ENCODE measurements around the gene SLC31A1.
"Not testable (repeated sequence)": the region's sequence is repeated elsewhere in the genome, so short reads cannot be mapped to it uniquely, and the experiment has no call there.

Gene SLC31A1

DNA sequence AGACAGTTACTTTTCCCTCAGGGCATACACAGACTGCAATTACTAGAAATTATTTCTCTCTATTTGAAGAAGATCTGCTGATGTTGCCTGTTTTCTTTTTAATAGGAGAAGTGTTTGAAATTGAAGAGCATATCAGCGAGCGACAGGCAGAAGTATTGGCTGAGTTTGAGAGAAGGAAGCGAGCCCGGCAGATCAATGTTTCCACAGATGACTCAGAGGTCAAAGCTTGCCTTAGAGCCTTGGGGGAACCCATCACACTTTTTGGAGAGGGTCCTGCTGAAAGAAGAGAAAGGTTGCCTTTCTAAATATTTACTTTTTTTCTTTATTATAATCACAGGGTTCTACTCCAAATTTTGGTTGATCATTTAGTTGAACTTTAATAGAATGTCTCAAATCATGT, 57.5 kb downstream of the SLC31A1 start:
- TF ChIP-seq CTCF (conservative IDR thresholded peaks at IDR 0.05; ENCODE audit: control insufficient read depth, insufficient read depth, low read depth, low read length) = no peak
- no peak overlapping the region for H3K4me3 ChIP-seq (ENCODE audit: control insufficient read depth, low read depth, low read length)
- no peak for DNase-seq (ENCODE audit: low read depth)

- no peak for TF ChIP-seq CTCF (conservative IDR thresholded peaks at IDR 0.05; ENCODE audit: control insufficient read depth, insufficient read depth, low read depth, low read length)
- no peak for DNase-seq (ENCODE audit: low read depth)
- H3K4me3 ChIP-seq (ENCODE audit: control insufficient read depth, low read depth, low read length) = no peak overlapping the region
Observed at GRCh38 chr9:113281356-113281755, 60.0 kb downstream of the SLC31A1 start.

DNA sequence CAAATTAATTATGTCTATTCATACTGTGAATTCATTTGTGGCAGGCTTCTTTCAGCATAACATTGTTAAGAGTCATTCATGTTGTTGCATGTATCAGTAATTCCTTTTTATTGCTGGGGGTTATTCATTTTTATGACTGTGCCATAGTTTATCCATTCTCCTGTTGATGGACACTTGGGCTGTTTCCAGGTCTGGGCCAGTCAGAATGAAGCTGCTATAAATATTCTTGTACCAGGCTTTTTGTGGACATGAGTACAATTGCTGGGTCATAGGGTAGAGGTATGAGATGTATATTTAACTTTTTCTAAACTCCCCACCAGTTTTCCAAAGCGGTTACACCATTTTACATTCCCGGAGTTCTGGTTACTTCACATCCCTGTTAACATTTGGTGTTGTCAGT, 67.7 kb downstream of the SLC31A1 start:
- no peak for TF ChIP-seq CTCF (conservative IDR thresholded peaks at IDR 0.05; ENCODE audit: control insufficient read depth, insufficient read depth, low read depth, low read length)
- H3K4me3 ChIP-seq (ENCODE audit: control insufficient read depth, low read depth, low read length) = no peak overlapping the region
- DNase-seq (ENCODE audit: low read depth) = no peak

DNA sequence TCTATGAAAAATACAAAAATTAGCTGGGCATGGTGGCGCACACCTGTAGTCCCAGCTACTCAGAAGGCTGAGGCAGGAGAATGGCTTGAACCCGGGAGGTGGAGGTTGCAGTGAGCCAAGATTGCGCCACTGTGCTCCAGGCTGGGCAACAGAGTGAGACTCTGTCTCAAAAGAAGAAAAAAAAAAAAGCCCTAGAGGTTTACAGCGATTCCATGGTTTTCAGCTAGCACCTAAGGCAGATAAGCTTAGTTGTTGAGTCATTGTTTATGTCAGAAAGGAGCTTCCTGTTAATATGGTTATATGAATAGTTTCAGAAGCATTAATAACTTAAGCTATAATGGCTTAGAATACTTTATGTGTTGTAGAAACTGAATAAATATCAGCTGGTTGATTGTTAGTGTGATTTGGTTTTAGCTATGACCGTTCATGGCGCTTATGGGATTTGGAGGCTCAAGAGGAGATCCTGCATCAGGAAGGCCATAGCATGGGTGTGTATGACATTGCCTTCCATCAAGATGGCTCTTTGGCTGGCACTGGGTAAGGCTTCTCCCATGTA, 68.8 kb downstream of the SLC31A1 start:
- DNase-seq (ENCODE audit: low read depth) = no peak
- TF ChIP-seq CTCF (conservative IDR thresholded peaks at IDR 0.05; ENCODE audit: control insufficient read depth, insufficient read depth, low read depth, low read length) = no peak

DNA sequence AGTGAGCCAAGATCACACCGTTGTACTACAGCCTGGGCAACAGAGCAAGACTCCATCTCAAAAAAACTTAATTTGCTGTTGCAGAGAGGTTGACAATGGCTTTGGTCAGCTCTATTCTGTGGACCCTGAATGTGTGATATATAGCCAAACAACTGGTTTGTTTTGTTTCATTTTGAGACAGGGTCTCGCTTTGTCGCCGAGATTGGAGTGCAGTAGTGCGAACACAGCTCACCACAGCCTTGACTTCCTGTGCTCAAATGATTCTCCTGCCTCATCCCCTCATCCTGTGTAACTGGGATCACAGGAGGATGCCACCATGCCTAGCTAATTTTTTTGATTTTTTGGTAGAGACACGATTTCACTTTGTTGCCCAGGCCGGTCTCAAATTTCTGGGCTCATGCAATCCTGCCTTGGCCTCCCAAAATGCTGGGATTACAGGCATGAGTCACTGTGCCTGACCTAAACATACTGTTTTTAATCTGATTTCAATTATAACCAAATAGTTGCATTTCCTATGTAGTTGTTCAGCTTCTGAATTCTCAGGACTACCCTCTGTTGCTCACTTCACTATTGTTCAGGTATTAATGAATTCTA, 72.0 kb downstream of the SLC31A1 start:
- no peak overlapping the region for H3K4me3 ChIP-seq (ENCODE audit: control insufficient read depth, low read depth, low read length)
- DNase-seq (ENCODE audit: low read depth) = peak; percentile 76

More for the DNA sequence above, 68.8 kb downstream of the SLC31A1 start:
- no peak overlapping the region for H3K4me3 ChIP-seq (ENCODE audit: control insufficient read depth, low read depth, low read length)

GRCh38 chr9:113296247-113296646, 74.9 kb downstream of the SLC31A1 start:
- H3K4me3 ChIP-seq (ENCODE audit: control insufficient read depth, low read depth, low read length); DNase-seq (ENCODE audit: low read depth): not testable (repeated sequence)

More for the DNA sequence above, 72.0 kb downstream of the SLC31A1 start:
- TF ChIP-seq CTCF (conservative IDR thresholded peaks at IDR 0.05; ENCODE audit: control insufficient read depth, insufficient read depth, low read depth, low read length) = no peak

DNA sequence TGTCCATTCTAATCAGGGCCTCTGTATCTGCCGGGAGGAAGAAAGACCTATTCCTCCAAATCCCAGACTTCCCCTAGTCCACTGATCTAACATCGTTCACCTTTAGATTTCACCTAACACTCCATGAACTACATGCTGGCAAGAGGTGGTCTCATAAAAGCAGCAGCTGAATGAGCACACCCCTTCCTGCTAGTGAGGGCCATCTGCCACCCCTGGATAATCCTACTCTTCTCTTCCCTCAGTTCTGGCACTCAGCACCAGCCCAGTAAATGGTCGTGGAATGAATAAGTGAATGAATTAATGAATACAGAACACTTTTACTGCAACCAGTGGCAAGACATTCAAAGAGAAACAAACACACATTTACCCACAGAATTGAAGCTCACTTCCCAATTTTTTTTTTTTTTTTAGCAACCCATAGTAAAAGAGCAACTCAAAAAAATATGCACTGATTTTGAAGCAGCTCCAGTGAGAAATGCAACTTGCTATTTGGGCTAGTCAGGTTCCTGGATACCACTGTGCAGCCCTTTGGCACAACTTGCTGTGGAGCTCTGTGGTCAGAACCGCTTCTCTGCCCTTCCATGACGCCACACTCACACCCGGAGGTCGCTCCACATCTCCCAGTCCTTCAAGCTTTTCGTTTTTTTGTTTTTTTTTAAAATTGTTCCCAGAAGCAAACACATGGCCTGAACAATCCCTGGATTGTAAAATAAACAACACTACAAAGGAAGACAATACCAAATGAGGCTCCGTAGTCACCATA, 75.6 kb downstream of the SLC31A1 start:
- DNase-seq (ENCODE audit: low read depth) = no peak
- no peak overlapping the region for H3K4me3 ChIP-seq (ENCODE audit: control insufficient read depth, low read depth, low read length)
- TF ChIP-seq CTCF (conservative IDR thresholded peaks at IDR 0.05; ENCODE audit: control insufficient read depth, insufficient read depth, low read depth, low read length) = no peak

All from fibroblast of mammary gland (primary cell).